PC-3 (cell line): Measurements from ENCODE around the gene CFH. TPM values are rescaled to one million over a fixed set of nuclear protein-coding genes. Genes with fewer than 3 reads are reported as not detected.

Experiments
- ATAC-seq: fragments of 200-7000 bp; cut with Tn5 transposase; 2 replicates; pipeline ENCODE4 v1.9.1; 2020; ENCODE audit warnings: mild to moderate bottlenecking, moderate library complexity
- BruUV-seq: library from RNA; stranded (reverse); fragments of 400-500 nt; replicated peaks from 2 replicates; lab custom pipeline; 2021; lab: Mats Ljungman, UMichigan
- CTCF ChIA-PET: fragments of 300-600 bp; sonication (Branson Sonifier 250); formaldehyde crosslinking; loops from one replicate; lab custom pipeline; 2022; ENCODE audit warnings: antibody characterized with exemption; lab: Charles Lee
- POLR2A ChIA-PET: fragments of 300-600 bp; sonication (Branson Sonifier 250); formaldehyde crosslinking; loops from one replicate; lab custom pipeline; 2022; ENCODE audit warnings: antibody characterized with exemption; ENCODE audit not compliant: unreplicated experiment; lab: Charles Lee
- DNase-seq: peaks from one replicate; pipeline ENCODE4 v3.0.0-alpha.2; 2015
- H2AFZ ChIP-seq: fragments of 300-600 bp; sonication (generic); 2 replicates; pipeline ENCODE4 v1.6.0; 2016; ENCODE audit warnings: antibody characterized with exemption, low read length
- H3F3A ChIP-seq: fragments of 300-600 bp; sonication (generic); one replicate; pipeline ENCODE4 v1.6.0; 2017; ENCODE audit warnings: antibody characterized with exemption, low read length, control low read depth, mild to moderate bottlenecking; ENCODE audit not compliant: unreplicated experiment
- H3K27ac ChIP-seq: fragments of 300-600 bp; sonication (generic); 2 replicates; pipeline ENCODE4 v1.5.1; 2016; ENCODE audit warnings: mild to moderate bottlenecking, low read length
- H3K27me3 ChIP-seq: fragments of 300-600 bp; sonication (generic); 2 replicates; pipeline ENCODE4 v1.6.1; 2016; ENCODE audit warnings: low read length, mixed read lengths
- H3K36me3 ChIP-seq: fragments of 300-600 bp; sonication (generic); 2 replicates; pipeline ENCODE4 v1.6.1; 2016; ENCODE audit warnings: low read depth, mixed run types, low read length, mixed read lengths
- H3K4me1 ChIP-seq: fragments of 300-600 bp; sonication (generic); 2 replicates; pipeline ENCODE4 v1.5.1; 2016; ENCODE audit warnings: low read length; ENCODE audit not compliant: insufficient read depth
- H3K4me2 ChIP-seq: fragments of 300-600 bp; sonication (generic); 2 replicates; pipeline ENCODE4 v1.6.0; 2016; ENCODE audit warnings: low read length
- H3K4me3 ChIP-seq: fragments of 300-600 bp; sonication (generic); 2 replicates; pipeline ENCODE4 v1.5.1; 2016; ENCODE audit warnings: mild to moderate bottlenecking, low read length, mixed read lengths
- H3K79me2 ChIP-seq: fragments of 300-600 bp; sonication (generic); 2 replicates; pipeline ENCODE4 v1.6.1; 2017; ENCODE audit warnings: low read length, mixed read lengths
- H3K9ac ChIP-seq: fragments of 300-600 bp; sonication (generic); 2 replicates; pipeline ENCODE4 v1.6.0; 2016; ENCODE audit warnings: mild to moderate bottlenecking, low read length
- H3K9me2 ChIP-seq: fragments of 300-600 bp; sonication (generic); replicated peaks from 2 replicates; pipeline ENCODE4 v1.6.1; 2016; ENCODE audit warnings: mixed run types, low read length, mixed read lengths
- H3K9me3 ChIP-seq: fragments of 300-600 bp; sonication (generic); 2 replicates; pipeline ENCODE4 v1.6.1; 2016; ENCODE audit warnings: low read length, mixed read lengths
- H4K20me1 ChIP-seq: fragments of 300-600 bp; sonication (generic); 2 replicates; pipeline ENCODE4 v1.6.1; 2016; ENCODE audit warnings: low read length, mixed read lengths
- CTCF ChIP-seq: fragments of 300-600 bp; sonication (generic); conservative IDR thresholded peaks from 2 replicates; pipeline ENCODE4 v1.5.1; 2017; ENCODE audit warnings: antibody characterized with exemption, low read depth, mild to moderate bottlenecking, low read length
- EZH2 ChIP-seq: fragments of 300-600 bp; sonication (generic); IDR thresholded peaks from one replicate; pipeline ENCODE4 v1.6.1; 2017; ENCODE audit warnings: antibody characterized with exemption, mild to moderate bottlenecking, low read length; ENCODE audit not compliant: unreplicated experiment
- EZH2phosphoT487 ChIP-seq: fragments of 300-600 bp; sonication (generic); IDR thresholded peaks from 2 replicates; pipeline ENCODE4 v1.6.1; 2018; ENCODE audit warnings: mild to moderate bottlenecking, antibody characterized with exemption, low read length, borderline replicate concordance
- intact Hi-C: fragments of 100-400 bp; cut with micrococcal nuclease; formaldehyde crosslinking; loops from 2 replicates; pipeline ENCODE4 v1.9.0; 2023
- total RNA-seq: library from RNA; depleted of rRNA; stranded (reverse); fragments of >200 nt; gene quantifications from 2 replicates; pipeline ENCODE4 v1.2.3, GENCODE V29; 2014

Gene CFH
- total RNA-seq, 1 experiment from 2014 or later, result 0.80 TPM

- H2AFZ ChIP-seq, result no peak overlapping the region
- no peaks in the 10 kb centered on the region for H3K36me3 ChIP-seq
- ATAC-seq (no peak), DNase-seq (no peak)
- TF ChIP-seq CTCF (no peak), EZH2phosphoT487 (no peak), EZH2 (no peak)
- H3K9me3 ChIP-seq, result no peaks in the 10 kb centered on the region
- no TSS peak for BruUV-seq
- no peaks in the 10 kb centered on the region for H3K79me2 ChIP-seq
- H3K4me1 ChIP-seq, result no peaks in the 10 kb centered on the region
- H3K9me2 ChIP-seq, result no peaks in the 10 kb centered on the region
- H3K27ac ChIP-seq, result no peak overlapping the region
- POLR2A ChIA-PET, result no interaction called here
- CTCF ChIA-PET, result no interaction called here
- H3K27me3 ChIP-seq, result no peaks in the 10 kb centered on the region
- H3K4me2 ChIP-seq, result no peak overlapping the region
- H3K4me3 ChIP-seq, result no peak overlapping the region
- no peaks in the 10 kb centered on the region for H3F3A ChIP-seq
- intact Hi-C loops, result no loop called here
- H3K9ac ChIP-seq, result no peak overlapping the region
- H4K20me1 ChIP-seq, result no peaks in the 10 kb centered on the region
Measured at GRCh38 chr1:196773713-196774112, 121.9 kb downstream of the CFH start.

- ChIA-PET POLR2A (no interaction called here), CTCF (no interaction called here)
- intact Hi-C loops, result no loop called here
- TF ChIP-seq CTCF (no peak), EZH2 (no peak), EZH2phosphoT487 (no peak)
- H3K27ac ChIP-seq, result no peak overlapping the region
- no peaks in the 10 kb centered on the region for H3K9me3 ChIP-seq
- H3K9ac ChIP-seq, result no peak overlapping the region
- no peak overlapping the region for H2AFZ ChIP-seq
- H3K4me1 ChIP-seq, result no peaks in the 10 kb centered on the region
- no TSS peak for BruUV-seq
- no peaks in the 10 kb centered on the region for H3K9me2 ChIP-seq
- H3K79me2 ChIP-seq, result no peaks in the 10 kb centered on the region
- no peaks in the 10 kb centered on the region for H4K20me1 ChIP-seq
- ATAC-seq, result no peak
- H3K4me2 ChIP-seq, result no peak overlapping the region
- H3K4me3 ChIP-seq, result no peak overlapping the region
- no peak for DNase-seq
- H3F3A ChIP-seq, result no peaks in the 10 kb centered on the region
- H3K27me3 ChIP-seq, result no peaks in the 10 kb centered on the region
- H3K36me3 ChIP-seq, result no peaks in the 10 kb centered on the region
Measured at GRCh38 chr1:196774175-196774574, 122.3 kb downstream of the CFH start.

GRCh38 chr1:196774603-196775002 is 122.8 kb downstream of the CFH start, which contains the start of gene CFHR3:
Gene CFHR3, plus strand, starts transcription at chr1:196774840. Its CDS starts 47 bp downstream, at chr1:196774887.
- POLR2A ChIA-PET, result no interaction called here

More at GRCh38 chr1:196774603-196775002, 122.8 kb downstream of the CFH start, which contains the start of gene CFHR3:
- no peaks in the 10 kb centered on the region for H3K79me2 ChIP-seq
- H3K9me3 ChIP-seq, result no peaks in the 10 kb centered on the region
- no peak within 1 kb of the TSS for H3K9ac ChIP-seq
- H3K9me2 ChIP-seq, result no peaks in the 10 kb centered on the region
- H2AFZ ChIP-seq, result no peak within 1 kb of the TSS
- H3F3A ChIP-seq, result no peaks in the 10 kb centered on the region
- H3K4me2 ChIP-seq, result no peak within 1 kb of the TSS
- H3K27ac ChIP-seq, result no peak within 1 kb of the TSS
- DNase-seq (no peak), ATAC-seq (no peak)
- no peak within 1 kb of the TSS for H3K4me3 ChIP-seq
- no peaks in the 10 kb centered on the region for H4K20me1 ChIP-seq
- no TSS peak for BruUV-seq
- no peaks in the 10 kb centered on the region for H3K36me3 ChIP-seq
- CTCF ChIA-PET, result no interaction called here
- intact Hi-C loops, result no loop called here
- H3K27me3 ChIP-seq, result no peaks in the 10 kb centered on the region
- no peak for TF ChIP-seq EZH2
- TF ChIP-seq CTCF, result no peak
- no peak for TF ChIP-seq EZH2phosphoT487
- no peaks in the 10 kb centered on the region for H3K4me1 ChIP-seq
